Activated naive CD8-positive, alpha-beta T cell treated with anti-CD3 and anti-CD28 coated beads for 36 hours (primary cell): ENCODE measurements around the gene MTG2. TPM values are rescaled to one million over a fixed set of nuclear protein-coding genes. Genes with fewer than 3 reads are reported as not detected.

Experiments used
- DNase-seq: peaks from one replicate; pipeline ENCODE4 v3.0.0; 2021
- H3K27ac Mint-ChIP-seq: one replicate; pipeline ENCODE4 v1.8.0; 2022; ENCODE audit warnings: mild to moderate bottlenecking, moderate library complexity, mixed read lengths
- H3K27me3 Mint-ChIP-seq: one replicate; pipeline ENCODE4 v1.8.0; 2022; ENCODE audit warnings: mild to moderate bottlenecking, mixed read lengths
- H3K36me3 Mint-ChIP-seq: one replicate; pipeline ENCODE4 v1.8.0; 2021; ENCODE audit warnings: mild to moderate bottlenecking, mixed read lengths
- H3K4me1 Mint-ChIP-seq: one replicate; pipeline ENCODE4 v1.8.0; 2021; ENCODE audit warnings: mixed read lengths
- H3K4me3 Mint-ChIP-seq: one replicate; pipeline ENCODE4 v1.8.0; 2022; ENCODE audit warnings: mild to moderate bottlenecking, moderate library complexity, mixed read lengths
- H3K9me3 Mint-ChIP-seq: one replicate; pipeline ENCODE4 v1.8.0; 2022; ENCODE audit warnings: mixed read lengths
- total RNA-seq, 2 experiments: library from RNA; stranded (reverse); gene quantifications; one replicate each; pipeline ENCODE4 v1.2.3, GENCODE V29; 2021

Gene MTG2
- total RNA-seq, 2 experiments from 2014 or later: 36.1 to 39.9 TPM

GRCh38 chr20:62209850-62210495 is 27.1 kb downstream of the MTG2 start:
- peaks cover 13% of the 10 kb centered on the region for H3K27me3 Mint-ChIP-seq
- H3K9me3 Mint-ChIP-seq: no peaks in the 10 kb centered on the region
- DNase-seq: no peak

DNA sequence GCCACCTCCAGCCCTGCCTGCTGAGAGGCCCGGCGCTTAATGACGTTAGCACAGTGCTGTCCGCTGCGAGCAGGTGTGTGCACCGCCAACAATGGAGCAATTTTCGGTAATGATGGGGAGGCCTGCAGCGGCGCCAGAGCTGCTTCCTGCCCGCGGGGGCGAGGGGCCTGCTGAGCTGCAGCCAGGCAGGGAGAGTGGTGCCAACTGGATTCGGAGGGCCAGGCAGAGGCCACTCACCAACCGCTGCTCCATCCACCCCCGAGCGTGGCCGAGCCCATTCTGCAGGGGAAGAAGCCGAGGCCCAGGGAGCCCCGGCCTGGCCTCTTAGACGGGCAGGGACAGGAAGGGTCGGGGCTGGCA is 27.6 kb downstream of the MTG2 start:
- Mint-ChIP-seq H3K27me3 (peaks cover 16% of the 10 kb centered on the region), H3K4me1 (no peaks in the 10 kb centered on the region), H3K36me3 (no peaks in the 10 kb centered on the region), H3K27ac (no peak overlapping the region), H3K9me3 (no peaks in the 10 kb centered on the region), H3K4me3 (no peak overlapping the region)
- DNase-seq: no peak

More at GRCh38 chr20:62209850-62210495, 27.1 kb downstream of the MTG2 start:
- H3K4me3 Mint-ChIP-seq: no peak overlapping the region
- H3K4me1 Mint-ChIP-seq: no peaks in the 10 kb centered on the region
- H3K27ac Mint-ChIP-seq: no peak overlapping the region
- no peaks in the 10 kb centered on the region for H3K36me3 Mint-ChIP-seq

- H3K36me3 Mint-ChIP-seq: no peaks in the 10 kb centered on the region
- H3K27me3 Mint-ChIP-seq: peaks cover 17% of the 10 kb centered on the region
- H3K9me3 Mint-ChIP-seq: no peaks in the 10 kb centered on the region
- H3K27ac Mint-ChIP-seq: no peak overlapping the region
- DNase-seq: no peak
- no peaks in the 10 kb centered on the region for H3K4me1 Mint-ChIP-seq
- H3K4me3 Mint-ChIP-seq: no peak overlapping the region
Measured at GRCh38 chr20:62211216-62211615, 28.4 kb downstream of the MTG2 start.

GRCh38 chr20:62211769-62212288 is 29.0 kb downstream of the MTG2 start:
- H3K27me3 Mint-ChIP-seq: peaks cover 17% of the 10 kb centered on the region
- no peak overlapping the region for H3K4me3 Mint-ChIP-seq
- H3K27ac Mint-ChIP-seq: no peak overlapping the region
- no peaks in the 10 kb centered on the region for H3K36me3 Mint-ChIP-seq
- no peak for DNase-seq
- no peaks in the 10 kb centered on the region for H3K9me3 Mint-ChIP-seq
- H3K4me1 Mint-ChIP-seq: no peaks in the 10 kb centered on the region

- Mint-ChIP-seq H3K9me3 (no peaks in the 10 kb centered on the region), H3K36me3 (no peaks in the 10 kb centered on the region), H3K4me1 (no peaks in the 10 kb centered on the region), H3K27ac (no peak overlapping the region), H3K4me3 (no peak overlapping the region), H3K27me3 (peaks cover 21% of the 10 kb centered on the region)
- no peak for DNase-seq
Measured at GRCh38 chr20:62212299-62212698, 29.5 kb downstream of the MTG2 start.

GRCh38 chr20:62214067-62214466 is 31.2 kb downstream of the MTG2 start:
- Mint-ChIP-seq H3K4me3 (no peak overlapping the region), H3K27ac (no peak overlapping the region), H3K27me3 (peaks cover 31% of the 10 kb centered on the region), H3K36me3 (no peaks in the 10 kb centered on the region), H3K9me3 (no peaks in the 10 kb centered on the region), H3K4me1 (no peaks in the 10 kb centered on the region)
- no peak for DNase-seq

GRCh38 chr20:62215020-62215990 is 32.5 kb downstream of the MTG2 start:
- H3K4me3 Mint-ChIP-seq: no peak overlapping the region
- no peak for DNase-seq
- no peaks in the 10 kb centered on the region for H3K36me3 Mint-ChIP-seq
- no peaks in the 10 kb centered on the region for H3K9me3 Mint-ChIP-seq
- peaks cover 37% of the 10 kb centered on the region for H3K27me3 Mint-ChIP-seq
- H3K4me1 Mint-ChIP-seq: no peaks in the 10 kb centered on the region
- no peak overlapping the region for H3K27ac Mint-ChIP-seq

GRCh38 chr20:62215991-62216635 is 33.3 kb downstream of the MTG2 start:
- no peaks in the 10 kb centered on the region for H3K36me3 Mint-ChIP-seq
- H3K27ac Mint-ChIP-seq: no peak overlapping the region
- DNase-seq: no peak
- H3K4me1 Mint-ChIP-seq: no peaks in the 10 kb centered on the region
- H3K9me3 Mint-ChIP-seq: no peaks in the 10 kb centered on the region
- no peak overlapping the region for H3K4me3 Mint-ChIP-seq
- H3K27me3 Mint-ChIP-seq: peaks cover 44% of the 10 kb centered on the region

- Mint-ChIP-seq H3K36me3 (no peaks in the 10 kb centered on the region), H3K4me1 (no peaks in the 10 kb centered on the region), H3K9me3 (no peaks in the 10 kb centered on the region), H3K27ac (no peak overlapping the region), H3K4me3 (no peak overlapping the region), H3K27me3 (peaks cover 51% of the 10 kb centered on the region)
- no peak for DNase-seq
Measured at GRCh38 chr20:62216636-62217566, 34.1 kb downstream of the MTG2 start.

DNA sequence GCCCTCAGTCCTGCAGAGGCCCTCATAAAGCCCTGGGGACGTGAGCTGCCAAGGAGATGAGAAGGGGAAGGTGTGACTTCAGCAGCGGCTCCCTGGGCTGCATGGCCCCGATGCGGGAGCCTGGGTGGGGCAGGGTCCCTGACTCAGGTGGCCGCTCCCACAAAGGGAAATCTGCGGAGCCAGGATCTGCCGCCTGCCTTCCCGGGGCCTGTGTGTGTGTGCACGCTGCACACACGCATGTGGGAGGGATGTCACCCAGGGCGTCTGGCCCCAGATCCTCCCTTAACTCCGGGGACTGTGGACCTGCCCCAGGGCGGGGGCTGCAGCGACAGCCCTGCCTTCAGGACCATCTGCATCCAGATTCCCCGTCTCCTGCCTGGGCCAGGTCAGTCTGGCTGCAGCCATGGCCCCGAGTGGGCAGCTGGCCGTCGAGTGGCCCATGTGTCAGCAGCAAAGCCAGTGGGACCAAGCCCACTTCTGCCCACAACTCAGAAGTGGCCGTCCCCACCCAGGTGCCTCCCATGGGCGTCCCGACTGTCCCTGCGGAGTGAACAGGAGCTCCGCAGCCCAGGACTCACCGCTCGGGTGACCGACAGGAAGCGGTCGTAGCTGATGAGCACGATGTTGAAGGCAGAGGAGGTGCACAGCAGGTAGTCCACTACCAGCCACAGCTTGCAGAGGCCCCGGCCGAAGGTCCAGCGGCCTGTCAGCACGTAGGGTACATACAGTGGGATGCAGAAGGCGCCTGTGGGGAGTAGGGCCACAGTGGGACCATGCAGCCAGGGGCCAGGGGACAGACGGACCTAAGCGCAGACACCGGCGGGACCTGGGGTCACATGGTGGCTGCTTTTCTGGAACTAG is 35.3 kb downstream of the MTG2 start:
- DNase-seq: no peak
- H3K27ac Mint-ChIP-seq: no peak overlapping the region
- H3K27me3 Mint-ChIP-seq: peaks cover 57% of the 10 kb centered on the region
- no peak overlapping the region for H3K4me3 Mint-ChIP-seq
- no peaks in the 10 kb centered on the region for H3K9me3 Mint-ChIP-seq
- H3K36me3 Mint-ChIP-seq: no peaks in the 10 kb centered on the region
- H3K4me1 Mint-ChIP-seq: no peaks in the 10 kb centered on the region

DNA sequence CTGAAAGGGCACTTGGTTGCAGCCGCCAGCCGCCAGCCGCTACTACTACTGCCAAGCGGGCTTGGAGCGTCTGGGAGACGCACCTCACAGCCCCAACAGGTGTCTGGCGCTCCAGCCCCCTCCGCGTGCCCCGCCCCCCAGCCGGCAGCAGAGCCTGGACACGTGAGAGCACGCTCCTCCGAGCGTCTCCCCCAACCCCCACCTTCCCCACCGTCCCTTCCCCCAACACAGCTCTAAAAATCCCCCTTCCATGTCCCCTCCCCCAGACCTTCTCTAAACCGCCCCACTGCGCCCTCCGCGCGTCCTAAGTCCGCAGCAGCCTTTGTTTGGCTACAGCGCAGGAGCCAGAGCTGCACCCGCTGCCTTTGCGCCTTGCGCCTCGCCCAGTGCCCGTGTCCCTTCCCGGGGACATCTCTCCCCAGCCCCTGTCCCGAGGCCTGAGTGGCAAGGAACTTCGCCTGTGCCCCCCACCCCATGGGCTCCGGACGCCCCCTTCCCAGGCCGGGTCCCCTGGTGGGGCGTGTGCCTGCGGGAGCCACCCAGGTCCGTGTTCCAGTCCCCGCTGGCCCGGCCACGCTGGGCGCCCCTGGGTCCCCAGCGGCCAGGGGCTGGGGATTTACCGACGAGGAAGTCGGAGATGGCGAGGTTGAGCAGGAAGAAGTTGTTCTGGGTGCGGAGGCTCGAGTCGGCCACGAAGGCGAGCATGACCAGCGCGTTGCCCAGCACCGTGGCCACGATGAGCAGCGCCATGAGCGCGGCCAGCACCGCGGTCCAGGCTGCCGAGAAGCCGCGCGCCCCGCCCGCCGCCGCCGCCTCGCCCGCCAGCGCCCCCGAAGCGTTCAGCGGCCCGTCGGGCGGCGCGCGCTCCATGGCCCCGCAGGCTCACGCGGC is 36.5 kb downstream of the MTG2 start:
- H3K4me3 Mint-ChIP-seq: no peak overlapping the region
- no peaks in the 10 kb centered on the region for H3K9me3 Mint-ChIP-seq
- no peak for DNase-seq
- no peaks in the 10 kb centered on the region for H3K36me3 Mint-ChIP-seq
- H3K27ac Mint-ChIP-seq: no peak overlapping the region
- peaks cover 57% of the 10 kb centered on the region for H3K27me3 Mint-ChIP-seq
- H3K4me1 Mint-ChIP-seq: no peaks in the 10 kb centered on the region

DNA sequence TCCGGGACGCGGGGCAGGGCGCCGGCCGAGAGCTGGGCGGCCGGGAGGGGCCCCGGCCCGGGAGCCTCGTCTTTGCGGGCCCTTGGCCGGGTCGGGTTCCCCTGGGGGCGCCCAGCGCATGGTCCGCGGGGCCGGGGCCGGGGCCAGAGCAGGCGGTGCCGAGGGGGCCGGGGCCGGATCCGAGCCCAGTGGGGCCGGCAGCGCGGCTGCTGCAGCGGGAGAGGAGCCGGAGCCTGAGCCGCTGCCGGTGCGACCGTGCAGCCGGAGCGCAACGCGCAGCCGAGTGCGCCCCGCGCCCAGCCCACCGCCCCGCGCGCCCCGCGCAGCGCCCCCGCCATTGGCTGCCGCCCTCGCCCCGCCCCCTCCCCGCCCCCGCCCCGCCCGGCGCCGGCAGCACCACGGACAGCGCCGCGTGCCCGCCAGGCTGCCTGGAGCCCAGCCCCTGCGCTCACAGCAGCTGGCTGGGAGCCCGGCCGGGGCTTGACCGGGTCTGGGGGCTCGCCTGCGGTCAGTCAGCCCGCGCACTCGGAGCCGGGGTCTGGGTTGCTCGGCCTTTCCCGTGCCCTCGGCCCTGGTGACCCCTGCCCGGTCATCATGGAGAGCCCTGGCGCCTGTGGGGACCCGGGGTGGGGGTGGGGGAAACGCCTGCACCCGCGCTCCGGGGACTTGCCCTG is 37.3 kb downstream of the MTG2 start, which contains the start of gene HRH3:
Gene HRH3 (minus strand): TSS at position 287 of the 674 bp plus-strand sequence. CDS start 308 bp downstream, outside the sequence.
- no peak within 1 kb of the TSS for H3K27ac Mint-ChIP-seq

More for the DNA sequence above, 37.3 kb downstream of the MTG2 start, which contains the start of gene HRH3:
- Mint-ChIP-seq H3K36me3 (no peaks in the 10 kb centered on the region), H3K27me3 (peaks cover 59% of the 10 kb centered on the region), H3K4me3 (no peak within 1 kb of the TSS), H3K4me1 (no peaks in the 10 kb centered on the region), H3K9me3 (no peaks in the 10 kb centered on the region)
- DNase-seq: peak; percentile 56
